WTC11 (cell line): ENCODE measurements around the gene NSFL1C. TPM values are rescaled to one million over a fixed set of nuclear protein-coding genes. Genes with fewer than 3 reads are reported as not detected.
"Not testable (repeated sequence)": the region's sequence is repeated elsewhere in the genome, so short reads cannot be mapped to it uniquely, and the experiment has no call there.

Source experiments
- ATAC-seq: fragments of 200-7000 bp; cut with Tn5 transposase; 2 replicates; pipeline ENCODE4 v1.10.0; 2021; ENCODE audit warnings: mild to moderate bottlenecking, moderate library complexity
- CTCF ChIA-PET: fragments of 300-600 bp; sonication (Branson Sonifier 250); formaldehyde crosslinking; loops from one replicate; lab custom pipeline; 2021; ENCODE audit warnings: antibody characterized with exemption; lab: Charles Lee
- POLR2A ChIA-PET: fragments of 350-600 bp; sonication (Branson Sonifier 250); formaldehyde crosslinking; loops from one replicate; lab custom pipeline; 2021; ENCODE audit warnings: antibody characterized with exemption; lab: Charles Lee
- DNase-seq: peaks from one replicate; pipeline ENCODE4 v3.0.0; 2021; ENCODE audit warnings: low spot score
- H3K27ac Mint-ChIP-seq: 2 replicates; pipeline ENCODE4 v1.8.0; 2021; ENCODE audit warnings: mixed read lengths
- H3K27me3 Mint-ChIP-seq: 2 replicates; pipeline ENCODE4 v1.8.0; 2021; ENCODE audit warnings: low read depth, mild to moderate bottlenecking, moderate library complexity, mixed read lengths
- H3K36me3 Mint-ChIP-seq: 2 replicates; pipeline ENCODE4 v1.8.0; 2021; ENCODE audit warnings: mixed read lengths
- H3K4me1 Mint-ChIP-seq: 2 replicates; pipeline ENCODE4 v1.8.0; 2022; ENCODE audit warnings: mixed read lengths
- H3K4me3 Mint-ChIP-seq: 2 replicates; pipeline ENCODE4 v1.8.0; 2021; ENCODE audit warnings: mild to moderate bottlenecking, moderate library complexity, mixed read lengths
- H3K9me3 Mint-ChIP-seq: 2 replicates; pipeline ENCODE4 v1.8.0; 2021; ENCODE audit warnings: mixed read lengths
- AR ChIP-seq: fragments of 250-450 bp; sonication (Bioruptor Pico); IDR thresholded peaks from 2 replicates; pipeline ENCODE4 v1.9.0; 2021; ENCODE audit warnings: mild to moderate bottlenecking
- CBFB ChIP-seq: sonication (generic); formaldehyde crosslinking; IDR thresholded peaks from 2 replicates; pipeline ENCODE4 v1.8.1; 2022; ENCODE audit warnings: mild to moderate bottlenecking, low read depth, missing genetic modification reagents
- CREM ChIP-seq: sonication (generic); formaldehyde crosslinking; IDR thresholded peaks from 2 replicates; pipeline ENCODE4 v1.8.1; 2022; ENCODE audit warnings: mild to moderate bottlenecking, missing genetic modification reagents, moderate library complexity
- ETV6 ChIP-seq: sonication (generic); formaldehyde crosslinking; IDR thresholded peaks from 2 replicates; pipeline ENCODE4 v1.8.1; 2022; ENCODE audit warnings: mild to moderate bottlenecking, missing genetic modification reagents
- FOXK1 ChIP-seq: sonication (generic); formaldehyde crosslinking; IDR thresholded peaks from 2 replicates; pipeline ENCODE4 v1.8.0; 2022; ENCODE audit warnings: mild to moderate bottlenecking, moderate library complexity, missing genetic modification reagents
- KAT7 ChIP-seq: sonication (generic); formaldehyde crosslinking; IDR thresholded peaks from 2 replicates; pipeline ENCODE4 v1.8.1; 2023; ENCODE audit warnings: missing genetic modification reagents, mild to moderate bottlenecking, borderline replicate concordance
- MXD4 ChIP-seq: fragments of 250-450 bp; sonication (Bioruptor Pico); IDR thresholded peaks from 2 replicates; pipeline ENCODE4 v1.8.0; 2021; ENCODE audit warnings: mild to moderate bottlenecking, moderate library complexity, borderline replicate concordance
- NR2C2 ChIP-seq: sonication (generic); formaldehyde crosslinking; IDR thresholded peaks from 2 replicates; pipeline ENCODE4 v1.8.0; 2022; ENCODE audit warnings: mild to moderate bottlenecking, missing genetic modification reagents
- OVOL2 ChIP-seq: fragments of 250-450 bp; sonication (Bioruptor Pico); IDR thresholded peaks from 2 replicates; pipeline ENCODE4 v1.9.0; 2021; ENCODE audit warnings: mild to moderate bottlenecking, borderline replicate concordance
- PRRX2 ChIP-seq: fragments of 250-450 bp; sonication (Bioruptor Pico); IDR thresholded peaks from 2 replicates; pipeline ENCODE4 v1.8.0; 2021; ENCODE audit warnings: mild to moderate bottlenecking
- TEAD1 ChIP-seq: sonication (generic); formaldehyde crosslinking; IDR thresholded peaks from 2 replicates; pipeline ENCODE4 v1.8.0; 2022; ENCODE audit warnings: mild to moderate bottlenecking, missing genetic modification reagents
- ZNF263 ChIP-seq: sonication (generic); formaldehyde crosslinking; IDR thresholded peaks from 2 replicates; pipeline ENCODE4 v1.8.1; 2022; ENCODE audit warnings: low read depth, mild to moderate bottlenecking, moderate library complexity, missing genetic modification reagents
- ZSCAN18 ChIP-seq: fragments of 250-450 bp; sonication (Bioruptor Pico); IDR thresholded peaks from 2 replicates; pipeline ENCODE4 v2.1.2; 2022; ENCODE audit warnings: mild to moderate bottlenecking, moderate library complexity
- total RNA-seq: library from RNA; stranded (reverse); gene quantifications from 3 replicates; pipeline ENCODE4 v1.2.3, GENCODE V29; 2021
- TF ChIP-seq, protein P1 (sequence below): sonication (generic); formaldehyde crosslinking; IDR thresholded peaks from 2 replicates; pipeline ENCODE4 v1.8.1; 2023; ENCODE audit warnings: mild to moderate bottlenecking, missing genetic modification reagents, moderate library complexity
- TF ChIP-seq, protein P2 (sequence below): sonication (generic); formaldehyde crosslinking; IDR thresholded peaks from 2 replicates; pipeline ENCODE4 v1.8.0; 2022; ENCODE audit warnings: mild to moderate bottlenecking, missing genetic modification reagents

Gene NSFL1C
- total RNA-seq, 1 experiment from 2014 or later = 85.5 TPM

DNA sequence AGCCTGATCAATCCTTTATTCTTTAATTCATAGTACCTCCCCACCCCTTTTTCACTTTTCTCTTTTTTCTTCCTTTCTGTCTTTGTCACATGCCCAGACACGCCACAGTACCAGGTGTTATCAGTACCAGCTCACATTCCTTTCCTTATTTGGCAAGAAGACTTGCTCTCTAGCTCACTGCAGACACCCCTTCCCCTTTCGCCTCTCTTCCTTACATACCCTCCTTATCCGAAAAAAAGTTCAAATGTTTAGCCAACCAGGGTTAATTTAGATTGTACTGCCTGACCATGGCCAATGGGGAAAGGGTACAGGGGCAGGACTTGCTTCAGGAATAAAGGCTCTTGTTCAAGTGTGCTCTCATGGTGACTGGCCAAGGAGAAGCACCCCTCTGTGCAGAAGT is 33.8 kb upstream of the NSFL1C start:
- POLR2A ChIA-PET = interaction anchor here (1.2 kb wide), 1 partner anchor 33 kb away, joined by 3 read pairs; no protein-coding TSS in a partner anchor
- Mint-ChIP-seq H3K27ac (0 out of 2 replicates have a peak overlapping the region, but pooled peaks have one; percentile 78), H3K36me3 (peaks cover 8% of the 10 kb centered on the region), H3K4me3 (no peak overlapping the region), H3K9me3 (peaks cover 29% of the 10 kb centered on the region), H3K4me1 (peaks cover 18% of the 10 kb centered on the region), H3K27me3 (peaks cover 47% of the 10 kb centered on the region)
- ATAC-seq (peak; percentile 80), DNase-seq (no peak)
- no peak for TF ChIP-seq PRRX2 (CRISPR knock-in tag)
- TF ChIP-seq, protein P1, sequence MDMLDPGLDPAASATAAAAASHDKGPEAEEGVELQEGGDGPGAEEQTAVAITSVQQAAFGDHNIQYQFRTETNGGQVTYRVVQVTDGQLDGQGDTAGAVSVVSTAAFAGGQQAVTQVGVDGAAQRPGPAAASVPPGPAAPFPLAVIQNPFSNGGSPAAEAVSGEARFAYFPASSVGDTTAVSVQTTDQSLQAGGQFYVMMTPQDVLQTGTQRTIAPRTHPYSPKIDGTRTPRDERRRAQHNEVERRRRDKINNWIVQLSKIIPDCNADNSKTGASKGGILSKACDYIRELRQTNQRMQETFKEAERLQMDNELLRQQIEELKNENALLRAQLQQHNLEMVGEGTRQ (CRISPR knock-in tag) = peak; percentile 21; the same call in 1 of the 2 replicates
- TF ChIP-seq CBFB (CRISPR knock-in tag) = no peak
- TF ChIP-seq ETV6 (CRISPR knock-in tag) = no peak
- no peak for TF ChIP-seq ZSCAN18
- no peak for TF ChIP-seq TEAD1 (CRISPR knock-in tag)
- TF ChIP-seq NR2C2 (CRISPR knock-in tag) = no peak
- no peak for TF ChIP-seq KAT7 (CRISPR knock-in tag)
- CTCF ChIA-PET = interaction anchor here (0.7 to 1.6 kb wide), 6 partner anchors 9 to 277 kb away, joined by 3 to 13 read pairs (median 4); partner anchors contain the start of gene NSFL1C

- TF ChIP-seq MXD4 (CRISPR knock-in tag) = no peak
- no peak for TF ChIP-seq ZNF263 (CRISPR knock-in tag)
- TF ChIP-seq OVOL2 (CRISPR knock-in tag) = no peak
- no peak for TF ChIP-seq FOXK1 (CRISPR knock-in tag)
- TF ChIP-seq AR (CRISPR knock-in tag) = no peak
- no peak for TF ChIP-seq CREM (CRISPR knock-in tag)
- TF ChIP-seq, protein P2, sequence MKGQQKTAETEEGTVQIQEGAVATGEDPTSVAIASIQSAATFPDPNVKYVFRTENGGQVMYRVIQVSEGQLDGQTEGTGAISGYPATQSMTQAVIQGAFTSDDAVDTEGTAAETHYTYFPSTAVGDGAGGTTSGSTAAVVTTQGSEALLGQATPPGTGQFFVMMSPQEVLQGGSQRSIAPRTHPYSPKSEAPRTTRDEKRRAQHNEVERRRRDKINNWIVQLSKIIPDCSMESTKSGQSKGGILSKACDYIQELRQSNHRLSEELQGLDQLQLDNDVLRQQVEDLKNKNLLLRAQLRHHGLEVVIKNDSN = 0 out of 2 replicates have a peak, but pooled peaks have one; percentile 19
- CTCF ChIA-PET = interaction anchor here (0.7 to 1.6 kb wide), 5 partner anchors 10 to 277 kb away, joined by 3 to 13 read pairs (median 5); partner anchors contain the start of gene NSFL1C
Observed at GRCh38 chr20:1499528-1500420, 33.1 kb upstream of the NSFL1C start.

DNA sequence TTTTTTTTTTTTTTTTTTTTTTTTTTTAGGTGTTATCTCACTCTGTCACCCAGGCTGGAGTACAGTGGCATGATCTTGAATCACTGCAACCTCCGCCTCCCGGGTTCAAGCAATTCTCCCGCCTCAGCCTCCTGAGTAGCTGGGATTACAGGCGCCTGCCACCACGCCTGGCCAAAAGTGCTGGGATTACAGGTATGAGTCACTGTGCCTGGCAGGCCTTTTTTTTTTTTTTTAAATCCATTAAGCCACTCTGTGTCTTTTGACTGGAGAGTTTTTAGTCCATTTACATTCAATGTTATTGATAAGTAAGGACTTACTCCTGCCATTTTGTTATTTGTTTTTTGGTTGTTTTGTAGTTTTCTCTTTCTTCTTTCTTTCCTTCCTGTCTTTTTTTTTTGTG is 30.7 kb upstream of the NSFL1C start:
- H3K36me3 Mint-ChIP-seq, ATAC-seq, H3K27ac Mint-ChIP-seq, H3K4me3 Mint-ChIP-seq, DNase-seq, POLR2A ChIA-PET: not testable (repeated sequence)
- H3K4me1 Mint-ChIP-seq = peaks cover 18% of the 10 kb centered on the region
- H3K27me3 Mint-ChIP-seq = peaks cover 59% of the 10 kb centered on the region
- CTCF ChIA-PET = interaction anchor here (0.7 kb wide), 1 partner anchor 36 kb away, joined by 3 read pairs; no protein-coding TSS in a partner anchor
- H3K9me3 Mint-ChIP-seq = peaks cover 27% of the 10 kb centered on the region

More at GRCh38 chr20:1499528-1500420, 33.1 kb upstream of the NSFL1C start:
- H3K4me3 Mint-ChIP-seq = no peak overlapping the region
- H3K36me3 Mint-ChIP-seq = peaks cover 8% of the 10 kb centered on the region
- H3K27me3 Mint-ChIP-seq = peaks cover 54% of the 10 kb centered on the region
- DNase-seq (no peak), ATAC-seq (no peak)
- POLR2A ChIA-PET = interaction anchor here (0.6 to 1.2 kb wide), 2 partner anchors 32 to 327 kb away, joined by 3 to 7 read pairs; no protein-coding TSS in a partner anchor
- peaks cover 29% of the 10 kb centered on the region for H3K9me3 Mint-ChIP-seq
- H3K27ac Mint-ChIP-seq = peak overlapping the region; percentile 78
- H3K4me1 Mint-ChIP-seq = peaks cover 18% of the 10 kb centered on the region
